GM12878 (cell line): ENCODE measurements around the gene RAB3C. TPM values are rescaled to one million over a fixed set of nuclear protein-coding genes. Genes with fewer than 3 reads are reported as not detected.

Source experiments
- ATAC-seq: fragments of 200-7000 bp; cut with Tn5 transposase; 3 replicates; pipeline ENCODE4 v1.9.1; 2020; ENCODE audit warnings: mild to moderate bottlenecking, moderate library complexity
- BruUV-seq: library from RNA; stranded (reverse); fragments of 400-500 nt; replicated peaks from 2 replicates; lab custom pipeline; 2021; lab: Mats Ljungman, UMichigan
- CTCF ChIA-PET: fragments of 300-600 bp; sonication (Branson Sonifier 250); formaldehyde crosslinking; extraction: SDS; loops from one replicate; lab custom pipeline; 2021; ENCODE audit warnings: inconsistent platforms; lab: Yijun Ruan, JAX
- POLR2A ChIA-PET: fragments of 350-600 bp; formaldehyde crosslinking; extraction: SDS; loops from one replicate; lab custom pipeline; 2021; ENCODE audit warnings: inconsistent platforms; lab: Charles Lee
- RAD21 ChIA-PET: fragments of 300-600 bp; sonication (Branson Sonifier 250); formaldehyde crosslinking; loops from one replicate; lab custom pipeline; 2023; ENCODE audit warnings: antibody characterized with exemption; ENCODE audit not compliant: unreplicated experiment; lab: Charles Lee
- SMC1A ChIA-PET: fragments of 300-600 bp; sonication (Branson Sonifier 250); formaldehyde crosslinking; loops from one replicate; lab custom pipeline; 2023; ENCODE audit not compliant: unreplicated experiment, uncharacterized antibody; lab: Charles Lee
- DNase-seq: peaks from one replicate; pipeline ENCODE4 v3.0.0-alpha.2; 2011; ENCODE audit warnings: low read depth, low spot score
- FAIRE-seq: peaks from 3 replicates; lab custom pipeline; 2011; peaks lifted over from hg19 to GRCh38; lab: Jason Lieb, UNC
- H2AFZ ChIP-seq: 2 replicates; pipeline ENCODE4 v1.6.0; 2011; ENCODE audit warnings: low read depth, low read length, control low read depth; ENCODE audit not compliant: control insufficient read depth
- H3K27ac ChIP-seq: 2 replicates; pipeline ENCODE4 v1.5.1; 2011; ENCODE audit warnings: control low read depth; ENCODE audit not compliant: control insufficient read depth, insufficient read depth
- H3K27me3 ChIP-seq, 2 experiments: replicated peaks in 1 of 2; 2 replicates each; pipeline versions ENCODE4 v1.6.0 to v1.6.1; 2011; ENCODE audit warnings: low read length in 1 of 2; ENCODE audit not compliant: control insufficient read depth in 2 of 2, insufficient read depth in 2 of 2
- H3K36me3 ChIP-seq, 2 experiments: 2 replicates each; pipeline ENCODE4 v1.5.1; 2011; ENCODE audit warnings: low read length in 1 of 2; ENCODE audit not compliant: control insufficient read depth in 2 of 2, insufficient read depth in 2 of 2
- H3K4me1 ChIP-seq: 2 replicates; pipeline ENCODE4 v1.6.1; 2011; ENCODE audit warnings: mild to moderate bottlenecking, low read length, moderate library complexity, mixed read lengths; ENCODE audit not compliant: control insufficient read depth, insufficient read depth
- H3K4me2 ChIP-seq: 2 replicates; pipeline ENCODE4 v1.6.0; 2011; ENCODE audit warnings: control low read depth; ENCODE audit not compliant: control insufficient read depth, insufficient read depth
- H3K4me3 ChIP-seq: fragments of 200-600 bp; sonication (generic); 2 replicates; pipeline ENCODE4 v1.5.1; 2016
- H3K79me2 ChIP-seq: 2 replicates; pipeline ENCODE4 v1.6.0; 2011; ENCODE audit warnings: low read length; ENCODE audit not compliant: control insufficient read depth, insufficient read depth
- H3K9ac ChIP-seq: 2 replicates; pipeline ENCODE4 v1.8.0; 2011; ENCODE audit warnings: low read length, control low read depth, mixed read lengths; ENCODE audit not compliant: control insufficient read depth, insufficient read depth
- H3K9me3 ChIP-seq: replicated peaks from 3 replicates; pipeline ENCODE4 v1.5.1; 2011; ENCODE audit warnings: mild to moderate bottlenecking, low read length; ENCODE audit not compliant: control insufficient read depth, insufficient read depth
- H4K20me1 ChIP-seq: 2 replicates; pipeline ENCODE4 v1.6.0; 2011; ENCODE audit not compliant: control insufficient read depth, insufficient read depth
- DPF2 ChIP-seq: fragments of 450-650 bp; IDR thresholded peaks from 2 replicates; pipeline ENCODE4 v1.6.1; 2017; ENCODE audit warnings: mild to moderate bottlenecking
- MEF2A ChIP-seq: IDR thresholded peaks from 2 replicates; pipeline ENCODE4 v1.6.1; 2011; ENCODE audit warnings: low read depth, mild to moderate bottlenecking, low read length, moderate library complexity; ENCODE audit not compliant: insufficient read depth
- SKIL ChIP-seq: fragments of 450-650 bp; IDR thresholded peaks from 2 replicates; pipeline ENCODE4 v1.6.1; 2017; ENCODE audit warnings: mild to moderate bottlenecking, low read depth, inconsistent platforms; ENCODE audit not compliant: poor library complexity, severe bottlenecking
- WGBS: methylation state at CpG from one replicate; pipeline ENCODE4 v1.1.6; 2016; ENCODE audit warnings: low lambda C conversion rate; ENCODE audit not compliant: insufficient replicate concordance, insufficient coverage; ENCODE audit errors: missing lambda C conversion rate; 5-methylcytosine and 5-hydroxymethylcytosine counted together
- in situ Hi-C: fragments of 300-500 bp; cut with MboI; formaldehyde crosslinking; loops from 9 replicates; pipeline ENCODE4 v1.14.3; 2018; ENCODE audit warnings: mixed read lengths
- intact Hi-C: fragments of 100-400 bp; cut with micrococcal nuclease; formaldehyde crosslinking; loops from one replicate; pipeline ENCODE4 v1.14.2; 2022; ENCODE audit not compliant: unreplicated experiment
- polyA plus RNA-seq, 11 experiments: library from polyadenylated mRNA; depleted of rRNA in 4 of 11; unstranded in 6 of 11; stranded (reverse) in 5 of 11; fragments of >200 nt; fragmentation: Nextera tagmentation in 4 of 11; fragmentation: Illumina TruSeq in 1 of 11; extraction: Ambion mirVana in 4 of 11; extraction: Trizol in 1 of 11; gene quantifications; 1 replicate in 1 of 11; 2 replicates in 10 of 11; pipeline versions ENCODE4 v1.2.1 to v1.2.3, GENCODE V29; 2011 to 2016; ENCODE audit warnings: inconsistent platforms in 2 of 11, missing spikeins in 2 of 11, low read depth in 1 of 11
- total RNA-seq, 4 experiments: library from RNA; depleted of rRNA in 3 of 4; stranded (reverse); fragments of >200 nt in 3 of 4; fragmentation: Illumina TruSeq in 1 of 4; extraction: Trizol in 1 of 4; gene quantifications; 2 replicates each; pipeline versions ENCODE4 v1.2.1 to v1.2.3, GENCODE V29; 2013 to 2021
- TF ChIP-seq, protein P1 (sequence below): IDR thresholded peaks from 2 replicates; pipeline ENCODE4 v1.6.1; 2012; ENCODE audit warnings: low read depth, low read length, improper control_type of control experiment

Gene RAB3C
- total and polyA plus RNA-seq, 10 of the 15 experiments (the other 5 are each of a cell fraction or from before 2014, with no cell fraction given) = not detected

- no TSS peak for BruUV-seq
- ChIA-PET SMC1A (interaction anchor here (0.9 to 1.2 kb wide), 2 partner anchors 8 to 45 kb away, joined by 3 to 5 read pairs; no protein-coding TSS in a partner anchor), POLR2A (no interaction called here), RAD21 (no interaction called here), CTCF (no interaction called here)
- WGBS = 42% methylated on average over 3 of the region's 4 CpGs
- H3K9me3 ChIP-seq = no peaks in the 10 kb centered on the region
- no peaks in the 10 kb centered on the region for H3K4me1 ChIP-seq
- H3K79me2 ChIP-seq = no peaks in the 10 kb centered on the region
- no peak for TF ChIP-seq SKIL
- TF ChIP-seq, protein P1, sequence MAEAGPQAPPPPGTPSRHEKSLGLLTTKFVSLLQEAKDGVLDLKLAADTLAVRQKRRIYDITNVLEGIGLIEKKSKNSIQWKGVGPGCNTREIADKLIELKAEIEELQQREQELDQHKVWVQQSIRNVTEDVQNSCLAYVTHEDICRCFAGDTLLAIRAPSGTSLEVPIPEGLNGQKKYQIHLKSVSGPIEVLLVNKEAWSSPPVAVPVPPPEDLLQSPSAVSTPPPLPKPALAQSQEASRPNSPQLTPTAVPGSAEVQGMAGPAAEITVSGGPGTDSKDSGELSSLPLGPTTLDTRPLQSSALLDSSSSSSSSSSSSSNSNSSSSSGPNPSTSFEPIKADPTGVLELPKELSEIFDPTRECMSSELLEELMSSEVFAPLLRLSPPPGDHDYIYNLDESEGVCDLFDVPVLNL = no peak
- no peak for TF ChIP-seq MEF2A
- TF ChIP-seq DPF2 = no peak
- H3K4me3 ChIP-seq = no peak overlapping the region
- no peak for ATAC-seq
- intact Hi-C loops (no loop called here), in situ Hi-C loops (no loop called here)
- H3K27me3 ChIP-seq = no peaks in the 10 kb centered on the region
- H3K4me2 ChIP-seq = no peak overlapping the region
- H2AFZ ChIP-seq = no peak overlapping the region
- H4K20me1 ChIP-seq = no peaks in the 10 kb centered on the region
- DNase-seq = no peak
- no peaks in the 10 kb centered on the region for H3K36me3 ChIP-seq
- FAIRE-seq = no peak
- no peak overlapping the region for H3K27ac ChIP-seq
- no peak overlapping the region for H3K9ac ChIP-seq
These were observed 162.5 kb downstream of the RAB3C start for GRCh38 chr5:58745350-58745749.
